ENCODE results near the gene CKLF.

DNA sequence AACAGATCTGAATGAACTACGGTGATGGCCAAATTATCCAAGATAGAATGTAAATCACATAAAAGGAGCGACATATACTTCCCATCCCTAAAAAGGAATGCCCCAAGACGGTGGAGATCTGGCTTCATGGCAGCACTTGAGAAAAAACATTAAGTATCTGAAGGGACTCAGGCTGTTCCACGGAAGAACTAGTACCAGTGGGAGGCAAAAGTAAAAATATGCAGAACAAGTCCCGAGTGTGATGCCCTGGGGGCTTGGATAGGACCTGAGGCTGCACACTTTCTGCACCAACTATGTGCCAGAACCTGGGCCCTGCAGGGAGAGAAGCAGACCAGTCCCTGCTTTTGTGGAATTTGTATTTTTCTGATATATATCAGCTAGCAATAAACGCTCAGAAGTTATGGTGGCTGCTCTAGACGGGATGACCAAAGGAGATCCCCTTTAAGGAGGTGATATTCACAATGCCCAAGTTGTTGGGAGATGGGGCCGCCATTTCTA is 539 bp upstream of the CKLF start:
- TF ChIP-seq, protein P1, sequence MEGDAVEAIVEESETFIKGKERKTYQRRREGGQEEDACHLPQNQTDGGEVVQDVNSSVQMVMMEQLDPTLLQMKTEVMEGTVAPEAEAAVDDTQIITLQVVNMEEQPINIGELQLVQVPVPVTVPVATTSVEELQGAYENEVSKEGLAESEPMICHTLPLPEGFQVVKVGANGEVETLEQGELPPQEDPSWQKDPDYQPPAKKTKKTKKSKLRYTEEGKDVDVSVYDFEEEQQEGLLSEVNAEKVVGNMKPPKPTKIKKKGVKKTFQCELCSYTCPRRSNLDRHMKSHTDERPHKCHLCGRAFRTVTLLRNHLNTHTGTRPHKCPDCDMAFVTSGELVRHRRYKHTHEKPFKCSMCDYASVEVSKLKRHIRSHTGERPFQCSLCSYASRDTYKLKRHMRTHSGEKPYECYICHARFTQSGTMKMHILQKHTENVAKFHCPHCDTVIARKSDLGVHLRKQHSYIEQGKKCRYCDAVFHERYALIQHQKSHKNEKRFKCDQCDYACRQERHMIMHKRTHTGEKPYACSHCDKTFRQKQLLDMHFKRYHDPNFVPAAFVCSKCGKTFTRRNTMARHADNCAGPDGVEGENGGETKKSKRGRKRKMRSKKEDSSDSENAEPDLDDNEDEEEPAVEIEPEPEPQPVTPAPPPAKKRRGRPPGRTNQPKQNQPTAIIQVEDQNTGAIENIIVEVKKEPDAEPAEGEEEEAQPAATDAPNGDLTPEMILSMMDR (IDR thresholded peaks at IDR 0.05), result no peak
- no peak for TF ChIP-seq EP300 (IDR thresholded peaks at IDR 0.05)
